Brain microvascular endothelial cell (primary cell): ENCODE data around the gene TPRG1.
A peak's percentile ranks its signal among the peaks of the same experiment; 100 is the strongest.

Source experiments
- DNase-seq: peaks from one replicate; pipeline ENCODE4 v3.0.0-alpha.2; 2020
- H3K27ac ChIP-seq: fragments of 250-450 bp; sonication (Bioruptor Pico); 2 replicates; pipeline ENCODE4 v1.5.1; 2020; ENCODE audit warnings: mild to moderate bottlenecking, moderate library complexity
- H3K27me3 ChIP-seq: fragments of 250-450 bp; sonication (Bioruptor Pico); replicated peaks from 2 replicates; pipeline ENCODE4 v1.5.1; 2020; ENCODE audit warnings: mild to moderate bottlenecking
- H3K36me3 ChIP-seq: fragments of 250-450 bp; sonication (Bioruptor Pico); replicated peaks from 2 replicates; pipeline ENCODE4 v1.5.1; 2020; ENCODE audit warnings: mild to moderate bottlenecking
- H3K4me3 ChIP-seq: 2 replicates; pipeline ENCODE4 v1.5.1; 2011; ENCODE audit warnings: low read depth, mild to moderate bottlenecking, control low read depth, low read length, moderate library complexity
- CTCF ChIP-seq: IDR thresholded peaks from 2 replicates; pipeline ENCODE4 v1.5.1; 2011; ENCODE audit warnings: low read depth, mild to moderate bottlenecking, moderate library complexity, low read length, control low read depth, inconsistent platforms; ENCODE audit errors: missing control alignments
- in situ Hi-C: cut with HindIII; loops from 2 replicates; pipeline ENCODE4 v1.10.0; 2017; ENCODE audit warnings: low sequenced_read_pairs, low pct_ligation_motif_present

Gene TPRG1

GRCh38 chr3:189337673-189338091, 165.9 kb downstream of the TPRG1 start:
- no peak for DNase-seq
- TF ChIP-seq CTCF: no peak
- no peaks in the 10 kb centered on the region for H3K36me3 ChIP-seq
- H3K27me3 ChIP-seq: no peaks in the 10 kb centered on the region
- H3K4me3 ChIP-seq: no peak overlapping the region
- H3K27ac ChIP-seq: no peak overlapping the region
- in situ Hi-C loops: no loop called here

GRCh38 chr3:189338366-189338765, 166.6 kb downstream of the TPRG1 start:
- Histone ChIP-seq H3K4me3 (no peak overlapping the region), H3K27ac (no peak overlapping the region), H3K36me3 (no peaks in the 10 kb centered on the region), H3K27me3 (no peaks in the 10 kb centered on the region)
- in situ Hi-C loops: no loop called here
- TF ChIP-seq CTCF: no peak
- no peak for DNase-seq

- in situ Hi-C loops: no loop called here
- H3K4me3 ChIP-seq: no peak overlapping the region
- no peaks in the 10 kb centered on the region for H3K27me3 ChIP-seq
- no peaks in the 10 kb centered on the region for H3K36me3 ChIP-seq
- no peak overlapping the region for H3K27ac ChIP-seq
- no peak for DNase-seq
- TF ChIP-seq CTCF: no peak
Measured at GRCh38 chr3:189339996-189340395, 168.2 kb downstream of the TPRG1 start.

GRCh38 chr3:189340680-189341460, 169.1 kb downstream of the TPRG1 start:
- in situ Hi-C loops: no loop called here
- Histone ChIP-seq H3K36me3 (no peaks in the 10 kb centered on the region), H3K27ac (no peak overlapping the region), H3K4me3 (no peak overlapping the region), H3K27me3 (no peaks in the 10 kb centered on the region)
- no peak for DNase-seq
- TF ChIP-seq CTCF: peak; percentile 49

GRCh38 chr3:189342811-189343210, 171.0 kb downstream of the TPRG1 start:
- no peak for TF ChIP-seq CTCF
- no peak overlapping the region for H3K4me3 ChIP-seq
- in situ Hi-C loops: no loop called here
- no peaks in the 10 kb centered on the region for H3K27me3 ChIP-seq
- no peak for DNase-seq
- no peak overlapping the region for H3K27ac ChIP-seq
- H3K36me3 ChIP-seq: no peaks in the 10 kb centered on the region

- H3K4me3 ChIP-seq: no peak overlapping the region
- no peak for DNase-seq
- H3K36me3 ChIP-seq: no peaks in the 10 kb centered on the region
- TF ChIP-seq CTCF: no peak
- H3K27ac ChIP-seq: no peak overlapping the region
- in situ Hi-C loops: no loop called here
- no peaks in the 10 kb centered on the region for H3K27me3 ChIP-seq
Measured at GRCh38 chr3:189344996-189345395, 173.2 kb downstream of the TPRG1 start.
